WTC11 (cell line): Measurements from ENCODE around the gene DCUN1D3. TPM values are rescaled to one million over a fixed set of nuclear protein-coding genes. Genes with fewer than 3 reads are reported as not detected.
A peak's percentile ranks its signal among the peaks of the same experiment; 100 is the strongest.

Experiments used
- ATAC-seq: fragments of 200-7000 bp; cut with Tn5 transposase; 2 replicates; pipeline ENCODE4 v1.10.0; 2021; ENCODE audit warnings: mild to moderate bottlenecking, moderate library complexity
- CTCF ChIA-PET: fragments of 300-600 bp; sonication (Branson Sonifier 250); formaldehyde crosslinking; loops from one replicate; lab custom pipeline; 2021; ENCODE audit warnings: antibody characterized with exemption; lab: Charles Lee
- POLR2A ChIA-PET: fragments of 350-600 bp; sonication (Branson Sonifier 250); formaldehyde crosslinking; loops from one replicate; lab custom pipeline; 2021; ENCODE audit warnings: antibody characterized with exemption; lab: Charles Lee
- DNase-seq: peaks from one replicate; pipeline ENCODE4 v3.0.0; 2021; ENCODE audit warnings: low spot score
- H3K27ac Mint-ChIP-seq: 2 replicates; pipeline ENCODE4 v1.8.0; 2021; ENCODE audit warnings: mixed read lengths
- H3K27me3 Mint-ChIP-seq: 2 replicates; pipeline ENCODE4 v1.8.0; 2021; ENCODE audit warnings: low read depth, mild to moderate bottlenecking, moderate library complexity, mixed read lengths
- H3K36me3 Mint-ChIP-seq: 2 replicates; pipeline ENCODE4 v1.8.0; 2021; ENCODE audit warnings: mixed read lengths
- H3K4me1 Mint-ChIP-seq: 2 replicates; pipeline ENCODE4 v1.8.0; 2022; ENCODE audit warnings: mixed read lengths
- H3K4me3 Mint-ChIP-seq: 2 replicates; pipeline ENCODE4 v1.8.0; 2021; ENCODE audit warnings: mild to moderate bottlenecking, moderate library complexity, mixed read lengths
- H3K9me3 Mint-ChIP-seq: 2 replicates; pipeline ENCODE4 v1.8.0; 2021; ENCODE audit warnings: mixed read lengths
- AR ChIP-seq: fragments of 250-450 bp; sonication (Bioruptor Pico); IDR thresholded peaks from 2 replicates; pipeline ENCODE4 v1.9.0; 2021; ENCODE audit warnings: mild to moderate bottlenecking
- ATF1 ChIP-seq: sonication (generic); formaldehyde crosslinking; IDR thresholded peaks from 2 replicates; pipeline ENCODE4 v1.8.1; 2023; ENCODE audit warnings: mild to moderate bottlenecking, moderate library complexity, missing genetic modification reagents
- ATF6 ChIP-seq: sonication (generic); formaldehyde crosslinking; IDR thresholded peaks from 2 replicates; pipeline ENCODE4 v1.8.1; 2023; ENCODE audit warnings: mild to moderate bottlenecking, missing genetic modification reagents
- CBFB ChIP-seq: sonication (generic); formaldehyde crosslinking; IDR thresholded peaks from 2 replicates; pipeline ENCODE4 v1.8.1; 2022; ENCODE audit warnings: mild to moderate bottlenecking, low read depth, missing genetic modification reagents
- FOXP1 ChIP-seq: sonication (generic); formaldehyde crosslinking; IDR thresholded peaks from 2 replicates; pipeline ENCODE4 v1.8.0; 2022; ENCODE audit warnings: missing genetic modification reagents, mild to moderate bottlenecking, moderate library complexity, borderline replicate concordance
- HMGA2 ChIP-seq: fragments of 250-450 bp; sonication (Bioruptor Pico); IDR thresholded peaks from 2 replicates; pipeline ENCODE4 v1.4.0; 2021; ENCODE audit warnings: mild to moderate bottlenecking, moderate library complexity
- MXD4 ChIP-seq: fragments of 250-450 bp; sonication (Bioruptor Pico); IDR thresholded peaks from 2 replicates; pipeline ENCODE4 v1.8.0; 2021; ENCODE audit warnings: mild to moderate bottlenecking, moderate library complexity, borderline replicate concordance
- NFE2L1 ChIP-seq: sonication (generic); formaldehyde crosslinking; IDR thresholded peaks from 2 replicates; pipeline ENCODE4 v1.8.1; 2023; ENCODE audit warnings: missing genetic modification reagents
- NR1H2 ChIP-seq: sonication (generic); formaldehyde crosslinking; IDR thresholded peaks from 2 replicates; pipeline ENCODE4 v1.9.0; 2021; ENCODE audit warnings: mild to moderate bottlenecking, moderate library complexity, missing genetic modification reagents
- RORB ChIP-seq: fragments of 250-450 bp; sonication (Bioruptor Pico); IDR thresholded peaks from 2 replicates; pipeline ENCODE4 v1.9.0; 2021; ENCODE audit warnings: mild to moderate bottlenecking
- TEAD4 ChIP-seq: sonication (generic); formaldehyde crosslinking; IDR thresholded peaks from 2 replicates; pipeline ENCODE4 v1.8.0; 2022; ENCODE audit warnings: mild to moderate bottlenecking, missing genetic modification reagents
- ZNF671 ChIP-seq: fragments of 250-450 bp; sonication (Bioruptor Pico); IDR thresholded peaks from 2 replicates; pipeline ENCODE4 v1.8.0; 2021; ENCODE audit warnings: mild to moderate bottlenecking
- total RNA-seq: library from RNA; stranded (reverse); gene quantifications from 3 replicates; pipeline ENCODE4 v1.2.3, GENCODE V29; 2021
- TF ChIP-seq, protein P1 (sequence below): fragments of 250-450 bp; sonication (Bioruptor Pico); IDR thresholded peaks from 2 replicates; pipeline ENCODE4 v1.9.0; 2021; ENCODE audit warnings: mild to moderate bottlenecking, borderline replicate concordance
- TF ChIP-seq, protein P2 (sequence below): sonication (generic); formaldehyde crosslinking; IDR thresholded peaks from 2 replicates; pipeline ENCODE4 v1.8.0; 2022; ENCODE audit warnings: mild to moderate bottlenecking, missing genetic modification reagents
- TF ChIP-seq, protein P3 (sequence below): sonication (generic); formaldehyde crosslinking; IDR thresholded peaks from 2 replicates; pipeline ENCODE4 v1.8.0; 2023; ENCODE audit warnings: missing genetic modification reagents, mild to moderate bottlenecking, borderline replicate concordance
- TF ChIP-seq, protein P4 (sequence below): sonication (generic); formaldehyde crosslinking; IDR thresholded peaks from 2 replicates; pipeline ENCODE4 v1.8.0; 2022; ENCODE audit warnings: mild to moderate bottlenecking, missing genetic modification reagents
- TF ChIP-seq, protein P5 (sequence below): sonication (generic); formaldehyde crosslinking; IDR thresholded peaks from 2 replicates; pipeline ENCODE4 v1.8.0; 2022; ENCODE audit warnings: mild to moderate bottlenecking, missing genetic modification reagents

The DCUN1D3 gene
- total RNA-seq, 1 experiment from 2014 or later, result 14.7 TPM

DNA sequence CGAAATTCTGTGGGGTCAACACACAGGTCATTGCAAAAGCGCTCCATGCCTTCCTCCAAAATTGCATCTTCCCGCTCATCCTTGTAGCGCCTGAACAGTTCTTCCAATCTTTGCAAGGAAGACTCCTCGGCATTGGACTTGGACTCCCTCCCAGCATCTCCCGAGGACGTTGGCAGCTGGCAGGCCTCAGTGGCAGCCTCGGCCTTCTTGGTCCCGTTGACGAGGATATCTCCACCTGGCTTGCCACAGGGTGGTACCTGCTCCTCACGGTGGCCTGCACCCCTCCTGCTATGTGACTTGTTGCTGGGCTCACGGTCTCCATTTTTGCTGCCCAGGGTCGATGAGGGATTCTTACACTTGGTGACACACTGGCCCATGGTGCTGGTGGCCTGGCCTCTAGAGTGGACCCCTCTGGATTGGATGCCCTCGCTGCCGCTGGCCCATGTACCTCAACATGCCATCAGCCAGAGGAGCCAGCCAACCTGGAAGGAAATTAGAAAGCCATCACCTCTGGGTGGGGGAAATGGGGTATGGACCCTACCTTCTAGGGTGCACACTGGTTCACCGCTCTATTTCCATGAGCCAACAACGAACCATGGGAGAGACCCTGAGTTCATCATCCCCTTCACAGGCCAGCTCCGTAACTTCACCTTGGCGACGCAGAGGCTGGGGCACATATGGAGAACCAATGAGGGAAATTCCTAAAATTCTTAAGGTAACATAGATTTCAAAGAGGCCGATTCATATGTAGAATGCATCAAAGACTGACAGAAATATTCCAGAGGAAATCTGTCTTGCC is 37.8 kb downstream of the DCUN1D3 start:
- H3K27ac Mint-ChIP-seq, result 0 out of 2 replicates have a peak overlapping the region, but pooled peaks have one; percentile 50
- POLR2A ChIA-PET, result no interaction called here
- TF ChIP-seq HMGA2 (CRISPR knock-in tag), result no peak
- TF ChIP-seq AR, result no peak
- TF ChIP-seq, protein P1, sequence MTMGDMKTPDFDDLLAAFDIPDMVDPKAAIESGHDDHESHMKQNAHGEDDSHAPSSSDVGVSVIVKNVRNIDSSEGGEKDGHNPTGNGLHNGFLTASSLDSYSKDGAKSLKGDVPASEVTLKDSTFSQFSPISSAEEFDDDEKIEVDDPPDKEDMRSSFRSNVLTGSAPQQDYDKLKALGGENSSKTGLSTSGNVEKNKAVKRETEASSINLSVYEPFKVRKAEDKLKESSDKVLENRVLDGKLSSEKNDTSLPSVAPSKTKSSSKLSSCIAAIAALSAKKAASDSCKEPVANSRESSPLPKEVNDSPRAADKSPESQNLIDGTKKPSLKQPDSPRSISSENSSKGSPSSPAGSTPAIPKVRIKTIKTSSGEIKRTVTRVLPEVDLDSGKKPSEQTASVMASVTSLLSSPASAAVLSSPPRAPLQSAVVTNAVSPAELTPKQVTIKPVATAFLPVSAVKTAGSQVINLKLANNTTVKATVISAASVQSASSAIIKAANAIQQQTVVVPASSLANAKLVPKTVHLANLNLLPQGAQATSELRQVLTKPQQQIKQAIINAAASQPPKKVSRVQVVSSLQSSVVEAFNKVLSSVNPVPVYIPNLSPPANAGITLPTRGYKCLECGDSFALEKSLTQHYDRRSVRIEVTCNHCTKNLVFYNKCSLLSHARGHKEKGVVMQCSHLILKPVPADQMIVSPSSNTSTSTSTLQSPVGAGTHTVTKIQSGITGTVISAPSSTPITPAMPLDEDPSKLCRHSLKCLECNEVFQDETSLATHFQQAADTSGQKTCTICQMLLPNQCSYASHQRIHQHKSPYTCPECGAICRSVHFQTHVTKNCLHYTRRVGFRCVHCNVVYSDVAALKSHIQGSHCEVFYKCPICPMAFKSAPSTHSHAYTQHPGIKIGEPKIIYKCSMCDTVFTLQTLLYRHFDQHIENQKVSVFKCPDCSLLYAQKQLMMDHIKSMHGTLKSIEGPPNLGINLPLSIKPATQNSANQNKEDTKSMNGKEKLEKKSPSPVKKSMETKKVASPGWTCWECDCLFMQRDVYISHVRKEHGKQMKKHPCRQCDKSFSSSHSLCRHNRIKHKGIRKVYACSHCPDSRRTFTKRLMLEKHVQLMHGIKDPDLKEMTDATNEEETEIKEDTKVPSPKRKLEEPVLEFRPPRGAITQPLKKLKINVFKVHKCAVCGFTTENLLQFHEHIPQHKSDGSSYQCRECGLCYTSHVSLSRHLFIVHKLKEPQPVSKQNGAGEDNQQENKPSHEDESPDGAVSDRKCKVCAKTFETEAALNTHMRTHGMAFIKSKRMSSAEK (CRISPR knock-in tag), result no peak
- TF ChIP-seq ZNF671 (CRISPR knock-in tag), result no peak
- TF ChIP-seq CBFB (CRISPR knock-in tag), result no peak
- TF ChIP-seq, protein P2, sequence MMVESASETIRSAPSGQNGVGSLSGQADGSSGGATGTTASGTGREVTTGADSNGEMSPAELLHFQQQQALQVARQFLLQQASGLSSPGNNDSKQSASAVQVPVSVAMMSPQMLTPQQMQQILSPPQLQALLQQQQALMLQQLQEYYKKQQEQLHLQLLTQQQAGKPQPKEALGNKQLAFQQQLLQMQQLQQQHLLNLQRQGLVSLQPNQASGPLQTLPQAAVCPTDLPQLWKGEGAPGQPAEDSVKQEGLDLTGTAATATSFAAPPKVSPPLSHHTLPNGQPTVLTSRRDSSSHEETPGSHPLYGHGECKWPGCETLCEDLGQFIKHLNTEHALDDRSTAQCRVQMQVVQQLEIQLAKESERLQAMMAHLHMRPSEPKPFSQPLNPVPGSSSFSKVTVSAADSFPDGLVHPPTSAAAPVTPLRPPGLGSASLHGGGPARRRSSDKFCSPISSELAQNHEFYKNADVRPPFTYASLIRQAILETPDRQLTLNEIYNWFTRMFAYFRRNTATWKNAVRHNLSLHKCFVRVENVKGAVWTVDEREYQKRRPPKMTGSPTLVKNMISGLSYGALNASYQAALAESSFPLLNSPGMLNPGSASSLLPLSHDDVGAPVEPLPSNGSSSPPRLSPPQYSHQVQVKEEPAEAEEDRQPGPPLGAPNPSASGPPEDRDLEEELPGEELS (CRISPR knock-in tag), result no peak
- TF ChIP-seq, protein P3, sequence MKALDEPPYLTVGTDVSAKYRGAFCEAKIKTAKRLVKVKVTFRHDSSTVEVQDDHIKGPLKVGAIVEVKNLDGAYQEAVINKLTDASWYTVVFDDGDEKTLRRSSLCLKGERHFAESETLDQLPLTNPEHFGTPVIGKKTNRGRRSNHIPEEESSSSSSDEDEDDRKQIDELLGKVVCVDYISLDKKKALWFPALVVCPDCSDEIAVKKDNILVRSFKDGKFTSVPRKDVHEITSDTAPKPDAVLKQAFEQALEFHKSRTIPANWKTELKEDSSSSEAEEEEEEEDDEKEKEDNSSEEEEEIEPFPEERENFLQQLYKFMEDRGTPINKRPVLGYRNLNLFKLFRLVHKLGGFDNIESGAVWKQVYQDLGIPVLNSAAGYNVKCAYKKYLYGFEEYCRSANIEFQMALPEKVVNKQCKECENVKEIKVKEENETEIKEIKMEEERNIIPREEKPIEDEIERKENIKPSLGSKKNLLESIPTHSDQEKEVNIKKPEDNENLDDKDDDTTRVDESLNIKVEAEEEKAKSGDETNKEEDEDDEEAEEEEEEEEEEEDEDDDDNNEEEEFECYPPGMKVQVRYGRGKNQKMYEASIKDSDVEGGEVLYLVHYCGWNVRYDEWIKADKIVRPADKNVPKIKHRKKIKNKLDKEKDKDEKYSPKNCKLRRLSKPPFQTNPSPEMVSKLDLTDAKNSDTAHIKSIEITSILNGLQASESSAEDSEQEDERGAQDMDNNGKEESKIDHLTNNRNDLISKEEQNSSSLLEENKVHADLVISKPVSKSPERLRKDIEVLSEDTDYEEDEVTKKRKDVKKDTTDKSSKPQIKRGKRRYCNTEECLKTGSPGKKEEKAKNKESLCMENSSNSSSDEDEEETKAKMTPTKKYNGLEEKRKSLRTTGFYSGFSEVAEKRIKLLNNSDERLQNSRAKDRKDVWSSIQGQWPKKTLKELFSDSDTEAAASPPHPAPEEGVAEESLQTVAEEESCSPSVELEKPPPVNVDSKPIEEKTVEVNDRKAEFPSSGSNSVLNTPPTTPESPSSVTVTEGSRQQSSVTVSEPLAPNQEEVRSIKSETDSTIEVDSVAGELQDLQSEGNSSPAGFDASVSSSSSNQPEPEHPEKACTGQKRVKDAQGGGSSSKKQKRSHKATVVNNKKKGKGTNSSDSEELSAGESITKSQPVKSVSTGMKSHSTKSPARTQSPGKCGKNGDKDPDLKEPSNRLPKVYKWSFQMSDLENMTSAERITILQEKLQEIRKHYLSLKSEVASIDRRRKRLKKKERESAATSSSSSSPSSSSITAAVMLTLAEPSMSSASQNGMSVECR (CRISPR knock-in tag), result no peak
- TF ChIP-seq NR1H2 (CRISPR knock-in tag), result no peak
- TF ChIP-seq, protein P4, sequence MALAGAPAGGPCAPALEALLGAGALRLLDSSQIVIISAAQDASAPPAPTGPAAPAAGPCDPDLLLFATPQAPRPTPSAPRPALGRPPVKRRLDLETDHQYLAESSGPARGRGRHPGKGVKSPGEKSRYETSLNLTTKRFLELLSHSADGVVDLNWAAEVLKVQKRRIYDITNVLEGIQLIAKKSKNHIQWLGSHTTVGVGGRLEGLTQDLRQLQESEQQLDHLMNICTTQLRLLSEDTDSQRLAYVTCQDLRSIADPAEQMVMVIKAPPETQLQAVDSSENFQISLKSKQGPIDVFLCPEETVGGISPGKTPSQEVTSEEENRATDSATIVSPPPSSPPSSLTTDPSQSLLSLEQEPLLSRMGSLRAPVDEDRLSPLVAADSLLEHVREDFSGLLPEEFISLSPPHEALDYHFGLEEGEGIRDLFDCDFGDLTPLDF (CRISPR knock-in tag), result no peak
- no peak for TF ChIP-seq FOXP1
- TF ChIP-seq, protein P5, sequence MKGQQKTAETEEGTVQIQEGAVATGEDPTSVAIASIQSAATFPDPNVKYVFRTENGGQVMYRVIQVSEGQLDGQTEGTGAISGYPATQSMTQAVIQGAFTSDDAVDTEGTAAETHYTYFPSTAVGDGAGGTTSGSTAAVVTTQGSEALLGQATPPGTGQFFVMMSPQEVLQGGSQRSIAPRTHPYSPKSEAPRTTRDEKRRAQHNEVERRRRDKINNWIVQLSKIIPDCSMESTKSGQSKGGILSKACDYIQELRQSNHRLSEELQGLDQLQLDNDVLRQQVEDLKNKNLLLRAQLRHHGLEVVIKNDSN (CRISPR knock-in tag), result no peak
- no peak for TF ChIP-seq RORB (CRISPR knock-in tag)
- no peak for TF ChIP-seq ATF6
- TF ChIP-seq NFE2L1, result no peak
- no peak for TF ChIP-seq MXD4 (CRISPR knock-in tag)
- TF ChIP-seq TEAD4, result no peak
- TF ChIP-seq ATF1 (CRISPR knock-in tag), result no peak

More for the DNA sequence above, 37.8 kb downstream of the DCUN1D3 start:
- H3K9me3 Mint-ChIP-seq, result peaks cover 5% of the 10 kb centered on the region
- H3K4me1 Mint-ChIP-seq, result peaks cover 54% of the 10 kb centered on the region
- H3K36me3 Mint-ChIP-seq, result peaks cover 18% of the 10 kb centered on the region
- ATAC-seq, result no peak
- DNase-seq, result no peak
- H3K4me3 Mint-ChIP-seq, result no peak overlapping the region
- no peaks in the 10 kb centered on the region for H3K27me3 Mint-ChIP-seq
- CTCF ChIA-PET, result interaction anchor here (0.9 kb wide), 1 partner anchor 139 kb away, joined by 3 read pairs; no protein-coding TSS in a partner anchor
